ENCODE measurements around the gene CREB1.

The CREB1 gene

DNA sequence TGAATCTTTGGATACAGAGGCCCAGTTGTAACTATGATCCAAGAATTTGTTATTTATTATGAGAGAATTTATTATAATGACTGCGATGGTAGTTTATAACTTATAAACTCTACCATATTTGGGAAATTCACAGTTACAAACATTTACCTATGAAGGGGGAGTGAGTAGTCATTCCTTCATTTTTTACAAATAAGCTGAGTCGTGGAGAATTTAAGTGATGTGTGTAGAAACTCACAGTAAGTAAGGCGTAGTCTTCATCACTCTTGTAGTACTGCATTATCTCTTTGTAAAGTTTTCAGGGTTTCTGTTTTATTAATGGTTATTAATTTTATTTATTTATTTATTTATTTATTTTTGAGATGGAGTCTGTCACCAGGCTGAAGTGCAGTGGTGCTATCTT is 13.5 kb downstream of the CREB1 start:
- no peak for DNase-seq

DNA sequence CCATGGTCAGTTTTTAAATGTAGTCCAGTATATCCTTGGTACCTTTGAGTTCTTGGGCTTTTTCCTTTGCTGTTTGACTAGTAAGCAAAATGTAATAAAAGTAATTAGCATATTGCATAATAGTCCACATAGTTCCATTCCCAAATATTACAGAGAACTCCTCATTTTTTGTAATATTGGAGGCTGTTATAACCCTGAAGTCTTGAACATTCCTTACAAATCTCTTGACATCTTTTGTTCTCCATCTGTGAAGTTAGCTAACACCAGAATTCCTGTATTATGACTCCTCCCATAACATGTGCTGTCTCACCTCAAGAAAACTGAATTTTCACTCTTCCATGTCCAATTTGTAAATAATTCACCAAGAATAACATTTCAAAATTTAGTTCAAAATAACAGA is 17.1 kb downstream of the CREB1 start:
- no peak for DNase-seq

DNA sequence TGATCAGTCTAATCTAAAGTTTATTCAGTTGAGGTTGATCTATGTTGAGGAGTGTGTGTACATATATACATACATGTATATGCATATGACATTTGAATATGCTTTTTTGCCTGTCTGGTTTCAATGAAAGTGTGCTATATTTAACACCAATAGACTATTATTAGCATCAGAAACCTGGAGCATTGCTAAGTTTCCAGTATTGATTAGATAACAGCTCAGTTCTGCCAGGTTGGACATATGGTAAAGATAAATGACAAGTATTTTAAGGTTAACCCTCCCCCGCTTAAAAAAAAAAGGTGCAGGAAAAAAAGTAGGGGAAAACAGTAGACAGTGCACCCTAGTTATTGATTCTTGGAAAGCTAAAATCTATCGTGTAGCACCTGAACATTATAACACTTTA is 19.4 kb downstream of the CREB1 start:
- no peak for DNase-seq

DNA sequence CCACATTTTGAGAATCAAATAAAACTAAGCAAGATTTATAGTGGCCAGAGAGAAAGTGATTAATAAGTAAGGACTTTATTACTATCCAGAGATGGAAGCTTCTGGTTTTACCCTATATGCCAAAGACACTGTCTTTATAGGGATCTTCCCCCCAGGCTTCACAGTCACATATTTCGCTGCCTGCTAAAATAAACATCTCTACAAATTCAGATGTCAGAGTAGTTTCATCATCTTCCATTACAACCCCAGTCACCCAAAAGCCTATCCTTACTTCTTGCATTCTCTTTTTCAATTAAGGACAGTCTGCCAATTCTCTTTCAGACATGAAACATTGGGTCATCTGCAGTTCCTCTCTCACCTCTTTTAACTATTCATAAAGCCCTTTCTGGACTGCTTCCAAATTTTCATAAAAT is 28.3 kb downstream of the CREB1 start:
- no peak for DNase-seq

DNA sequence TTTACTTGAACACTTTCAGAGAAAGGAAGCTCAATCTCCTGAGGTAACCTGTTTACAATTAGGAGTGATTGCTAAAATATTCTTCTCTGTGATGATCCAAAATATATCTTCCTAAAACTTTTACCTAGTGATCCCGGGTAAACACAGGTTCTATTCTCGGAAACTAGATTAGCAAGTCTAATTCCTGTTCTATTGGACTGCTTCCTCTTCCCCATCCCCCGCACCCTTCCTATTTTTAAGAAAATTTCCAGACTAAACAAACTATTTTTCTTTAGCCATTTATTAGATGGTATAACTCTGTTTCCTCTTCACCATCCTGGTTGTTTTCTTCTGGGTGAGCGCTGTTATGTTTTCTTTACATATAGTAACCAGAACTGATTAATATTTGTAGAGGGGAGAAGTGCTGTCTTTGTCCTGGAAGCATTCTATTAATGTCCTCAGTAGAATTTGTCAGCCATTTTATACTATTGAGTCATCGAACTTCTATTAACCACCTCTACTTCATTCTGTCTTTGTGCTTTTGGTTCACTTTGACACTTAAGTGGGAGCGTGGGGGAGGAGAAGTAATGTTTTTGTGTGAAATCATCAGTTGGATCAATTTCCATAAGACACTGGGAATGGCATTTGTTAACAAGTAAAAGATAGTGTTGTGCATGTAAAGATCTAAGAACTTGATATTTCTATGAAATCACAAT is 31.8 kb downstream of the CREB1 start:
- no peak for DNase-seq

DNA sequence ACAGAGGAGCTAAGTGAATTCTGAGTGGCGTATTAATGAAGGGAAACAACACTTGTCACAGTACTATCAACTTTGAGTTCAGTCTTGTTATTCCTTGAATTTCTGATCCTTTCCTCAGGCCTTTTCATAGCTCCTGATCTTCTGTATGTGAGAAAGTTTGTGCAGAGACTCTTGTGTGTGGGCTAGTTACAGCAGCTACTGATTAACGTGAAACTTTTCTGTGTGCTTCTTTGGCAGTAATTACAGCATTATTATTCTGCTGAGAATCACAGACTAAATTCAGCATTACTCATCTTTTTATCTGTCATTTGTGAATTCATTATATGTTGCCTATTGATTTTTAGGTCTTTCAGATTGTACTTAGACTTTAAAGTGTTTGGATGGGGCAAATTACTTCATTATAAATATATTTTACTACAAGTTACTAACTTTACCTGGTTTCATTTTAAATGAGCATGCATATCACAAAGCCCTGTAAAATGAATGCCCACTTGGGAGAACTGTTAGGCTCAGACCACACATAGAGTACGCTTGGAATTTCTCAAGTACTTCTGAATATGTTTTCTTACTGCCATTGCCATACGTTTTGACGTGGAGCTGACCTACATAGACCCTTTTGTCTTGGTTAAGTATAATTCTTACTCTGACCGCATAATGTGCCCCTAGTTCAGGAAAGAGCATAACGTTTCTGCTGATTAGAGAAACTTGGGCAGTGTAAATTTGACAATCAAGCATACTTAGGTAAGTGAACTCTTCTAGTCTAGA is 36.2 kb downstream of the CREB1 start:
- DNase-seq = no peak

DNA sequence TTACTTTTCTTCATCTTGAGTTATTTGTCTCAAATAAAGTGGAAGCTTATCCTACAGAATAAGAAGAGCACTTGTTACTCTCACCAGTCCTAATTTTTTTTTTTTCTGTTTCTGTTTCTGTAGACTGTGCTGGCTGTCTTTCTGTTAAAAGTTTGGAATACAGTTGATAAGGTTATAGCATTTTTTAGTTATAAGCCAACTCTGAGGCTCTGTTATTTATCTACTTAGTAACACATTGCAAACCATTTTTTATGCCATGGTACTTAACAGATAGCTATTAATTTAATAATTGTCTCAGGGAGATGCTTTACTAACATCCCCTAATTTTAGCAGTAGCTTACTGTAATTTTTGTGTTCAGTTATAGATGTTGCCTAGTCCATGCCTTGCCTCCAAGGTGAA is 37.9 kb downstream of the CREB1 start:
- no peak for DNase-seq

DNA sequence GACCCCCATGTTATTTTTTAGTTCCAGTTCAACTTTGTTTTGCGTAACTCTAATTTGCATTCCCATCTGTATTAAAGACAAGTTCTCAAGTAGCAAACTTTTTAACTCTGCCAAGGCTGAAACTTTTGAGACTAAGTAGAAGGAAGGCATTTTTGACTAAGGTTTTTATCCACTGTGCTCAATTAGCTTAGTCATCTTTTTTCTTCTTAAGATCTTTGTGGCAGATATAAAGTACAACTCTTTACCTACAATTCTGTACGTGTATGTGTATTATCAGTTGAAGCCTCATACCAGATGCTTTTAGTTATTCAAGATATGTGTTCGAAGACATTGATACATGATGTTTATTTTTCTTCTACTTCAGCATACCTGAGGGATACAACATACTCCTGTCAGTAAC is 41.6 kb downstream of the CREB1 start:
- no peak for DNase-seq

DNA sequence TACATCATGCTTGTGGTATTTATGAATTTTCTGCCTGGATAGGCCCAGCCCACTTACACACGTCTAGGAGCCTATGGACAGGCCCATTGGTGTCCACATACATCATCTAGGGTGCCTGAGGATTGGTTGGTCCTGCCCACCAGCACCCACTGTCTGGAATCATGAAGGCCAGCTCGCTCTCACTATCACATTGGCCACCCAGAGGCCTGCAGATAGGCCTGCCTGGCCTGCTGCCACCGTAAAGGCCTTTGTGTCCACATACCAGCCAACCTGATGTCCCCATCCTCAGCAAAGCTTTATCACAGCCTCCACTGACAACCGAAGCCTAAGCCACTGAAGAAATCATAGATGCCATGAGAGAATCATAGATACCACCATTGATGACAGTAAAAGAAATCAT is 55.2 kb downstream of the CREB1 start:
- DNase-seq = no peak

DNA sequence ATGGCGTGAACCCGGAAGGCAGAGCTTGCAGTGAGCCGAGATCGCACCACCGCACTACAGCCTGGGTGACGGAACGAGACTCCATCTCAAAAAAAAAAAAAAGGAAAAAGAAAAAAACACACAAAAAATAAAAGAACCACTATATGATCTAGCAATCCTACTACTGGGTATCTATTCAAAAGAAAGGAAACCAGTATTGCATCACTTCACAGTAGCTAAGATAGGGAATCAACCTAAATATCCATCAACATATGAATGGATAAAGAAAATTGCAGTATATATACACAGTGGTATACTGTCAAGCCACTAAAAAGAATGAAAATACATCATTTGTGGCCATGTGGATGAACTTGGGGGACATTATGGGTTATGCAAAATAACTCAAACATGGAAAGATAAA is 57.5 kb downstream of the CREB1 start:
- DNase-seq = no peak

DNA sequence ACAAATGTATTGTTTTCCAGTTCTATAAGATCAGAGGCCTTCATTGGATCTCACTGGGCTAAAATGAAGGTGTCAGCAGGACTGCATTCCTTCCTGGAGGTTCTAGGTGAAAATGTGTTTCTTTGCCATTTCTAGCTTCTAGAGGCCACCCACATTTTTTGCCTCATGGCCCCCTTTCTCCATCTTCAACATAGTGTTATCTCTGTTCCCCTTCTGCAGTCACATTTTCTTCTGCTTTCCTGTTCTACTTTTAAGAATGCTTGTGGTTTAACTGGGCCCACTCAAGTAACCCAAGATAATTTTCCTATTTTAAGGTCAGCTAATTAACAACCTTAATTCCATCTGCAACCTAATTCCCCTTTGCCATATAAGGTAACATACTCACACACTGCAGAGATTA is 59.4 kb downstream of the CREB1 start:
- DNase-seq = no peak

DNA sequence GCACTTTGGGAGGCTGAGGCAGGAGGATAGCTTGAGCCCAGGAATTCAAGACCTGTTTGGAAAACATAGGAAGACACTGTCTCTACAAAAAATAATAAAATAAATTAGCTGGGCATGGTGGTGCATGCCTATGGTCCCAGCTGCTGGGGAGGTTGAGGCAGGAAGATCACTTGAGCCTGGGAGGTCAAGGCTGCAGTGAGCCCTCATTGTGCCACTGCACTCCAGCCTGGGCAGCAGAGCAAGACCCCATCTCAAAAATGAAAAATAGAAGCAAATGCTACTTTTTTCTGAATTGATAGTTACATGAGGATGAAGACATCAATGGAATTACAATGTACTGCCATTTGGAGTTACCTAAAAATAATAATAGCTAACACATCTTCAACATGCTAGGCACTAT is 63.5 kb downstream of the CREB1 start:
- no peak for DNase-seq

DNA sequence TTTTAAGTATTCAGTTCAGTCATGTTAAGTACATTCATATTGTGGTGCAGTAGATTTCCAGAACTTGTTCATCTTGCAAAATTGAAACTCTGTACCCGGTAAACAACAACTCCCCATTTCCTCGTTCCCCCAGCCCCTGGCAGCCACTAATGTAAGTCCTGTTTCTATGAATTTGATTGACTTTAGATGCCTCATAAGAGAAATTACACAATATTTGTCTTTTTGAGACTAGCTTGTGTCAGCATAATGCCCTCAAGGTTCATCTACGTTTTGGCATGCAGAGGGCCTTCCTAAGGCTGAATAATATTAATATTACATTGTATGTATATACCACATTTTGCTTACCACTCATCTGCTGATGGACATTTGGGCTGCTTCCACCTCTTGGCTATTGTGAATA is 64.5 kb downstream of the CREB1 start:
- no peak for DNase-seq

DNA sequence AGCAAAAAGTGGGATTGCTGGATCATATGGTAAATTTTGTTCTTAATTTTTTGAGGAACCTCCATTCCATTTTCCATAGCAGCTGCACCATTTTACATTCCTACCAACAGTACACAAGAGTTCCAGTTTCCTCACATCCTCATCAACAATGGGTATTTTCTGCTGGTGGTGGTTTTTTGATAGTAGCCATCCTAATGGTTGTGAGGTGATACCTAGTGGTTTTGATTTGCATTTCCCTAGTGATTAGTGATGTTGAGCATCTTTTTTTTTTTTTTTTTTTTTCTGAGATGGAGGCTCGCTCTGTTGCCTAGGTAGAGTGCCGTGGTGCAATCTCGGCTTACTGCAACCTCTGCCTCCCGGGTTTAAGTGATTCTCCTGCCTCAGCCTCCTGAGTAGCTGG is 65.0 kb downstream of the CREB1 start:
- DNase-seq = no peak

DNA sequence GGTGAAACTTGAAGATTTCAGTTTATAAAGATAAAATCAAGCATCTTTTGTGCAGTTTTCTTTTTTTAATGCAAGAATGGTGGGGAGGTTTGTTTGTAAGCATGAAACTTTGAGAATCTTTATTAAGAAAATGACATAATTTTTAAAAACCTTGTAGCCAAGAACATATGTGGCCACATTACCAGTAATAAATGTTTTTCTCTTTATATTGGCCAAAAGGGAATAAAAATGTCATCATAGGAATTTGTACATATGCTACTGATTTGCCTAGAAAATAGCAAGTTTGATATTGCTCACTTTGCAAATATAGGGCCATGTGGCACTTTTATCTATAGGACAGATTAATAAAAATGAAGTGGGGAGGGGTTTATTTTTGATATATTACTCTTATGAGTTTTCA is 69.9 kb downstream of the CREB1 start:
- DNase-seq = no peak

DNA sequence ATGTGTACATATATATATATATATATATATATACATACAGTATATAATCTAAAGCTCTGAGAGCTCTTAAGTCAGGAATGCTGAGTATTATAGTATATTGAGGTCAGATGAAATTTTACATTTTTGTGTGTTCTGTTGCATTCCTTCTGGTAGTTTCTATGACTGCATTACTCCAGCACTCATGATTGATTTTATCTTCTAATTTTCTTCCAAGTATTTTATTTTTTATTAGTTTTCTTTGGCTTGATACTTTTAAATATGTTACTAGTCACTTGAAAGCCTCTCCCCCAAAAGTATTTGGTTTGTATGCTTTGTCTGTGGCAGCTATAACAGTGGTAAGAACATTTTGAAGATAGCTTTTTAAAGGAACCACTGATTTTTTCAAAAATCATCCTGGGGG is 70.5 kb downstream of the CREB1 start:
- no peak for DNase-seq

DNA sequence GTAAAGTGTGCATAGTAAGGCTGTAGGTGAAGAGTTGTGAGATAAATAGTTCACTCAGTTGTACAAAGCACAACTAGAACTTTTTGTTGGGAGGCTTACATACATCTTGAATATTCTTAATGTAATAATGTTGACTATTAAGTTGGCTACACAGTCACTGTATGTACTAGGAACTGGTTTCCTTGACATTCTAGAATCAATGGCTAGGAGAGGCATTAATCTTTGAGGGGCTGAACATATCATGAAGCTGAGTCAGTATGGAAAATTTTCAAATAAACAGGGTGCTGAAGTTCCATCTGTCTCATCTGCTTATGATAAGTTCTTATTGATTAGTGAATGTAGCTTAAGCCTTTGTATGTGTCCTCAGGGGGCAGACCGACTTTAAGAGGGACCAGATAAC is 72.0 kb downstream of the CREB1 start:
- DNase-seq = no peak

DNA sequence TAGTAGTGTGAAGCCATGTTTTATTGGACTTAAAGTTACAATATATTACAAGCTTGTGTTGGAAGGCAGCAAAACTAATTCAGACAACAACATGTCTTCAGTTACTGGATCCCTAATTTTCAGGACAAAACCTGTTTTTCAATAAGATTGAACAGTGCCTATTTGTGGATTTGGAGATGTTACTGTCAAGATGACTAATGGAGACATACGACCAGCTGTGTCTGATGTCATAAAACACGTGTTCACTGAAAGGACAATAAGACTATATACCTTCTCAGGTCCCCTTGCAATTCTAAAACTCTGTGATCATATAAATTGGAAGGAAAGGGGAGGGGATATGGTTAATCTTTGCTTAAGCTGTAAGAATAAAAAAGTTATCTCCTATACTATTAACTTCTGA is 73.7 kb downstream of the CREB1 start:
- no peak for DNase-seq

DNA sequence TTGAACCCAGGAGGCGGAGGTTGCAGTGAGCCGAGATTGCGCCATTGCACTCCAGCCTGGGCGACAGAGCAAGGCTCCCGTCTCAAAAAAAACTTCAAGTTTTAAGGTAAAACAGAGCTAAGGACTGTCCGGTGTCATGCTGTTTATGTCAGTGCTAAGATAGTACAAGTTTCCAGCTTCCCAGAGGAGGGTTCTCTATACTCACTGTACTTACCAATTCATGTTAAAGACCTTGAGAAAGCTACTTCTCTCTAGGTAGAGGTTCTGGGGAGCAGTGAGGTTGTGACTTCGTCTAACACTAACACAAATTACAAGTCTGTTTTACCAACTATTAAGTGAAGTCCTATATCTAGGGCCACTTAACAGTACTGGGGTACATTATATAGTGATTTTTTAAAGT is 76.6 kb downstream of the CREB1 start:
- DNase-seq = no peak

DNA sequence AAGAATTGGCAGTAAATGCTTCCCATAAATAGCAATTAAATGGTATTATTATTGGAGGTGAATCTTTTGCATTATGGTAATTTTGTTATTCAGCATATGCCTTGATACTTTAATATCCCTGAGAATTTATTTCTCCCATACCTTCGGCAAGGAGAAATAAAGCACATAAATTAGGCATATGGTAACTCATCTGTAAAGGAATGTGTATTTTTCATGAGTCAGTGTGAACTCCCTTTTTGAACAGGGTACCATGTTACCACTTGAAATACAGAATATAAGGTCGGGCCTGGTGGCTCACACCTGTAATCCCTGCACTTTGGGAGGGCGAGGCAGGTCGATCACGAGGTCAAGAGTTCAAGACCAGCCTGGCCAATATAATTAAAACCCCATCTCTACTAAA is 77.1 kb downstream of the CREB1 start:
- no peak for DNase-seq

DNA sequence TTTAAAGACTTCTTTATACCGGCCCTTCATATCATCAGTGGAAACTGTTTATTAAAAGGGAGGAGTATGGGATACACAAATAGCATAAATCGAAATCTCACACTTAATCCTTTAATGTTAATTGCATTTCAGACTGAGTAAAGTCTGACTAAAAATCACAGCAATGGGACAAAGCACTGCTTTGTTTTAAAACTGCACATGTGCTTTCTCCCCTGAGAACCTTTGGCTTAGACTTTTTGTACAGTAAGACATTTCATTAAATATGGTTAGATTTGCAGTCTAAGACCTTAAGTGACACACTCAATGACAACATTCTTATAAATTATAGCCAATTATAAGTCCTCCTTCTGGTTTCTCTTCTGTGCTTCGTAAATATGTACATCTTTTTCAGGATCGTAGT is 83.0 kb downstream of the CREB1 start:
- no peak for DNase-seq

DNA sequence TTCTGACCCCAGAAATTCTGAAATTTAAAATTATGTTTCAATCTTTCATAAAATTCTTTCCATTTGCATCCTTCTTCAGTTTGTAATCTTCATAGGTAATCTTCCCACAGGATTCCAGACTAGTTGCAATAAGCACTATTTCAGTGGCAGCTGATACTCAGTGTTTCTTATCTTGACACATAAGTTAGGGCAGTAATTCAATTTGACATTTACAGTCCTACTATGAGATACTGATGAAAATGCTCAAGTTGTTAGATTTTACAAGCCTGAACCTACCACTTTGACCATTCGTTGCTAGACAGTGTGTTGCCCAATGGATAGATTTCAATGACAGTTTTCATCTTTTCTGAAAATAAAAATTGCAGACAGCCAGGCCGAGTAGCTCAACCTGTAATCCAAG is 85.1 kb downstream of the CREB1 start:
- no peak for DNase-seq

DNA sequence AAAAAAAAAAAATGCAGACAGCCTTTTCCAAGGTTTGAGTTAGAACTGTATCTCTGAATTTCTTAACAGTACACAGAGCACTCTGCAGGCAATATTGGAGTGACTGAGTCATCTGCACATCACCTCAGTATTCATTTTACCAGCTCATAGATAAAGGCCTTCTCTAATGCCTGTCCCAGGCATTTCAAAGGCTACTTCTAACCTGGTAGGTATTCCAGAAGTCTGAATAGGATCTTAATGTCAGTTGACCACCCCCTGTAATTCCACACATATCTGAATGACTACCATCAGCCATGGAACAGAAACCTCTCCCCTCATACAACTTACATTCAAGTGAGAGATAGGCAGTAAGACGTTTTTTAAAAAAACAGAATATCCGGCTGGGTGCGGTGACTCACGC is 86.4 kb downstream of the CREB1 start:
- no peak for DNase-seq

DNA sequence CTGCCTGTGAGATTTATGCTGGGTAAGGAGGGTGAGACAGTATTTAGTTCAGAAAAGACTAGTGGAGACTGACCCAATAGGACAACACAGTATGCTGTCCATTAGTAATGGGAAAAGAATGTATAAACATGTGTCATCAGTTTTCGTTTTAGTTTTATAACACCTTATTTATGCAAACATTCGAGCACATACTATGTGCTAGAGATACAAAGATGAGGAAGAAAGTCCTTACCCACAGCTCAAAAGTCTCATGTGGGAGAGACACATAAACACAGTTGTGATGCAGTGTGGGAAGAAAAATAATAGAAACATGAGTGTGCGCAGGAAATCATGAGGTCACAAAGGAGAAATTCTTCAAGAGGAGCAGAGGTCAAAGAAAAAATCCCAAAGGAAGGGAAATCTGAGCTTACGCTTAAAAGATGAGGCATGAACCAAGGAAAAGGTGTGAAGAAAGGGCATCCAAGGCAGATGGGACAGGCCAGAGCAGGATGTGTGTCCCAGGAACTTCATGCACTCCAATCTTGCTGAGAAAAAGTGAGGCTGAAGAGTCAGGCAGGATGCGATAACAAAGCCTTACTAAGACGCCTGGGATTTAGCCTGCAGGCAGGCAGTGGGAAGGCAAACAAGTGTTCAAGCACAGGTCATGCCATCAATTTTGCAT is 87.4 kb downstream of the CREB1 start:
- DNase-seq = no peak
